Endothelial cell of coronary artery (primary cell): ENCODE results near the gene CLIC6. TPM values are rescaled to one million over a fixed set of nuclear protein-coding genes. Genes with fewer than 3 reads are reported as not detected.

Experiments
- total RNA-seq: library from RNA; depleted of rRNA; stranded (reverse); fragments of >200 nt; gene quantifications from 2 replicates; pipeline ENCODE4 v1.2.3, GENCODE V29; 2014

Gene CLIC6
- total RNA-seq: not detected in 2 replicates

DNA sequence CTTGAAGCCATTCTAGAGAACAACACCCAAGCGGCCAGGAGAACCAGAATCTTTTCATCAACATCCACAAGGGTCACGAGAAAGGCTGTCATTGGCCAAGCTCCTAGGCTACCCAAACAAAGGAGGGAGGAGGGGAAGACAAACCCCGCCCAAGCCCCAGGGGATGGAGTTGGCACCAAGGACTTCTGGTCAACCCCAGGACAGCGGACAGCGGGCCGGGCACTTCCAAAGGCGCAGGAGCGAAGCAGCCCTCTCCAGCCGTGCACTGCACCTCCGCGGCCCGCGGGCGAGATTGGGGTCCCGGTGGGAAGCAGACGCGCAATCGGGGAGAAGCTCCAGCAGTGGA lies at the start of gene CLIC6:
Gene CLIC6, plus strand, starts transcription at position 192 of the 346 bp plus-strand sequence. CDS start 395 bp downstream, outside the sequence.

Other genes starting within 250 kb of the CLIC6 start
- not detected in 2 replicates for gene SMIM34, start 245.0 kb upstream of the CLIC6 start, total RNA-seq
- 0.09 and 0.18 TPM in 2 replicates for gene KCNE1, start 156.8 kb upstream of the CLIC6 start, total RNA-seq
- gene RCAN1, start 53.9 kb upstream of the CLIC6 start, total RNA-seq: 14.2 and 24.8 TPM in 2 replicates